Measurements from ENCODE around the gene OR2T11. TPM values are rescaled to one million over a fixed set of nuclear protein-coding genes. Genes with fewer than 3 reads are reported as not detected.

The OR2T11 gene
- total and polyA plus RNA-seq, 2 experiments from 2014 or later = not detected

DNA sequence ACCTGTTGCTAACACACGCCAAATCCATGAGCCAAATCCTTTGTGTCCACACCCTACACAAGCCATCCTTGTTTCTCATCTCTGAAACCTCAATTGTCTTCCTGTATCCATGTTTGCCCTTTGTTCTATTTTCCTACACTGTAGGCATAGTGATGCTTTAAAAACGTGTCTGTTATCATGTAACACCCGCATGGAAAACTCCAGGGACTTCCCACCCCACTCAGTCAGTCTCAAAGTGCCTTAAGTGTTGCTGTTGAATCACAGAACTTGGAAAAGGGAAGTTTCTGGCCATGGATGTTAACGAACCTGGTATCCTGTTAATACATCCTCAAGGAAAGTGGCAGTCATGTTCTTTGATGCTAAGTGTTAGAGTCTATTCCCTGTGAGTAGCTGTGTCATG, 9.7 kb downstream of the OR2T11 start:
- no peak overlapping the region for H3K27ac ChIP-seq
- no peak for DNase-seq (ENCODE audit: low read depth in 1 of 2, low spot score in 1 of 2)
- no peaks in the 10 kb centered on the region for H3K9me3 ChIP-seq (ENCODE audit: low read depth)

DNA sequence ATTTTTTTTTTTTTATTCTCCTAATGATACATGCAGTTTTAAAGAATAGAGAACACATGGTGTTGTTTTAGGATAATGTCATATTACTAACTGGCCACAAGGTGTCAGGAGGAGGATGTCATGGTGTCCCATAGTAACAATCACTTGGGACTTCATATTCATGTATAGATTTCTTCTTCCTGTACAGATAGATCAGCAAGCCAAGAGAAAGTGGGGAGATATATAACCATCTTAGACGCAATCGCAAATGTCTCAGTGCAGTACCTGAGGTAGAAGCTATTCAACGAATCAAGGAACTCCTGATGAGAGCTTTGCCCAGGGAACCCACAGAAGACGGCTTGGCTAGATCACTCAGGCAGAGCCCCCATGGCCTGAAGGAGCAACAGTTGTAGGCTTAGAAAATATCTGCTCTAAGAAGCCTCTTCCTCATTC, 12.3 kb downstream of the OR2T11 start:
- no peak overlapping the region for H3K4me3 ChIP-seq
- H3K27me3 ChIP-seq = no peaks in the 10 kb centered on the region
- H3K4me1 ChIP-seq (ENCODE audit: low read depth) = no peaks in the 10 kb centered on the region
- TF ChIP-seq, protein P1, sequence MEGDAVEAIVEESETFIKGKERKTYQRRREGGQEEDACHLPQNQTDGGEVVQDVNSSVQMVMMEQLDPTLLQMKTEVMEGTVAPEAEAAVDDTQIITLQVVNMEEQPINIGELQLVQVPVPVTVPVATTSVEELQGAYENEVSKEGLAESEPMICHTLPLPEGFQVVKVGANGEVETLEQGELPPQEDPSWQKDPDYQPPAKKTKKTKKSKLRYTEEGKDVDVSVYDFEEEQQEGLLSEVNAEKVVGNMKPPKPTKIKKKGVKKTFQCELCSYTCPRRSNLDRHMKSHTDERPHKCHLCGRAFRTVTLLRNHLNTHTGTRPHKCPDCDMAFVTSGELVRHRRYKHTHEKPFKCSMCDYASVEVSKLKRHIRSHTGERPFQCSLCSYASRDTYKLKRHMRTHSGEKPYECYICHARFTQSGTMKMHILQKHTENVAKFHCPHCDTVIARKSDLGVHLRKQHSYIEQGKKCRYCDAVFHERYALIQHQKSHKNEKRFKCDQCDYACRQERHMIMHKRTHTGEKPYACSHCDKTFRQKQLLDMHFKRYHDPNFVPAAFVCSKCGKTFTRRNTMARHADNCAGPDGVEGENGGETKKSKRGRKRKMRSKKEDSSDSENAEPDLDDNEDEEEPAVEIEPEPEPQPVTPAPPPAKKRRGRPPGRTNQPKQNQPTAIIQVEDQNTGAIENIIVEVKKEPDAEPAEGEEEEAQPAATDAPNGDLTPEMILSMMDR (IDR thresholded peaks at IDR 0.05; ENCODE audit: low read depth, low read length) = peak; percentile 42
- peak; percentile 0 to 42 for DNase-seq (ENCODE audit: low read depth in 1 of 2, low spot score in 1 of 2)
- no peaks in the 10 kb centered on the region for H3K36me3 ChIP-seq
- H3K9me3 ChIP-seq (ENCODE audit: low read depth) = no peaks in the 10 kb centered on the region
- no peak overlapping the region for H3K27ac ChIP-seq

More for the DNA sequence above, 9.7 kb downstream of the OR2T11 start:
- Histone ChIP-seq H3K27me3 (no peaks in the 10 kb centered on the region), H3K4me1 (ENCODE audit: low read depth) (no peaks in the 10 kb centered on the region), H3K4me3 (no peak overlapping the region), H3K36me3 (no peaks in the 10 kb centered on the region)
- TF ChIP-seq, protein P1 (IDR thresholded peaks at IDR 0.05; ENCODE audit: low read depth, low read length) = no peak

DNA sequence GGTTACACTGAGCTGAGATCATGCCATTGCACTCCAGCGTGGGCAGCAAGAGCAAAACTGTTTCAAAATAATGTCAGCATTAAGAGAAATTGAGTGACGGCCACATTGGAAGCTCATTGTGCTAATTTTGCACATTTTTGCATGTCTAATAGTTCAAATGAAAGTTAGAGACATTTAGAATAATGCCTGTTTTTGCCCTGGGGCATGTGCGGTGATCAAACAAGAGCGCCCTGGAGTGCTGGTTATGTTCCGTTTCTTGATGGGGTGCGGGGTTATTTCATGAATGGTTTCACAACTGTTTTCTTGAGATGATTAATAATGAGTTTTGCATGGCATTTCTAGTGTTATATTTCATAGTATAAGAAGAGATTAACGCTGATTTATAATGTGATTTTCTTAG, 13.1 kb downstream of the OR2T11 start:
- Histone ChIP-seq H3K36me3 (no peaks in the 10 kb centered on the region), H3K4me3 (no peak overlapping the region), H3K27ac (no peak overlapping the region), H3K4me1 (ENCODE audit: low read depth) (no peaks in the 10 kb centered on the region), H3K9me3 (ENCODE audit: low read depth) (no peaks in the 10 kb centered on the region), H3K27me3 (no peaks in the 10 kb centered on the region)
- TF ChIP-seq, protein P1 (IDR thresholded peaks at IDR 0.05; ENCODE audit: low read depth, low read length) = no peak
- DNase-seq (ENCODE audit: low read depth in 1 of 2, low spot score in 1 of 2) = no peak

DNA sequence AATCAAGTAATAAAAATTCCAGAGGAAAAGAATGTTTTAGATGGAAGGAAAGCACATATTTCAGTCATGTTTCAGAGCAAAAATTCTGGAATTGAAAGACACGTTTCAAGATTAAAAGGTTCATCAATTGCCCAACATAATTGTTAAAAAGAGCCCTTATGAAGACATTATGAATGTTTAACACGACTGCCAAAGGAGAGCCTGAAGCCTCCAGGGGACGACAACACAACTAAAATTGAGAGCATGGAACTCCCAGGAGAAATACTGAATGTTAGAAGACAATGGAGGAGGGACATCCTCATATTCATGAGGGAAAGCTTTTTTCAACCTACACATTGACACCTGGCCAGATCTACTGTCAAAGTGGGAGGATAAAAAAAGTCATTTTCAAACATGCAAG, 16.0 kb downstream of the OR2T11 start:
- H3K36me3 ChIP-seq = no peaks in the 10 kb centered on the region
- TF ChIP-seq, protein P1 (IDR thresholded peaks at IDR 0.05; ENCODE audit: low read depth, low read length) = peak; percentile 59
- no peaks in the 10 kb centered on the region for H3K9me3 ChIP-seq (ENCODE audit: low read depth)
- no peaks in the 10 kb centered on the region for H3K4me1 ChIP-seq (ENCODE audit: low read depth)
- no peak overlapping the region for H3K4me3 ChIP-seq
- peak in 1 of 2 donors; percentile 39 for DNase-seq (ENCODE audit: low read depth in 1 of 2, low spot score in 1 of 2)
- no peak overlapping the region for H3K27ac ChIP-seq
- no peaks in the 10 kb centered on the region for H3K27me3 ChIP-seq

DNA sequence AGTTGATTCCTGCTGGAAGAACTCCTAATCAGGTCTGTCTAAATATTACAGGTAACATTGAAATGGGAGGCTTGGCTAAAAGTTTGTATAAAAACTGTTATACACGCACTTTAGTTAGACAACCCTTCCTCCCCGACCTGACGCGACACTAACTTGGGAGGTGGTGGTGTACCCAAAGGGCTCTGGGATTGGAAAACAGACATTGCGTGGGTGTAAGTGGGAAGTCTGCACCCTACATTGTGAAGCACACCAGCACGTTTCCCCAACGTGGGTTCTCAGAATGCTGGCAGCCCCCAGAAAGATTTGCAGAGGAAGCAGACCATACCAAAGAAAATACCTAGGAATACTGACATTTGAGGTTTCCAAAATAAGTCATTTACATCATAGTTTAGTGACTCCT, 16.8 kb downstream of the OR2T11 start:
- no peaks in the 10 kb centered on the region for H3K4me1 ChIP-seq (ENCODE audit: low read depth)
- H3K27me3 ChIP-seq = no peaks in the 10 kb centered on the region
- H3K4me3 ChIP-seq = no peak overlapping the region
- TF ChIP-seq, protein P1 (IDR thresholded peaks at IDR 0.05; ENCODE audit: low read depth, low read length) = no peak
- no peaks in the 10 kb centered on the region for H3K36me3 ChIP-seq
- H3K9me3 ChIP-seq (ENCODE audit: low read depth) = no peaks in the 10 kb centered on the region
- no peak for DNase-seq (ENCODE audit: low read depth in 1 of 2, low spot score in 1 of 2)
- no peak overlapping the region for H3K27ac ChIP-seq

DNA sequence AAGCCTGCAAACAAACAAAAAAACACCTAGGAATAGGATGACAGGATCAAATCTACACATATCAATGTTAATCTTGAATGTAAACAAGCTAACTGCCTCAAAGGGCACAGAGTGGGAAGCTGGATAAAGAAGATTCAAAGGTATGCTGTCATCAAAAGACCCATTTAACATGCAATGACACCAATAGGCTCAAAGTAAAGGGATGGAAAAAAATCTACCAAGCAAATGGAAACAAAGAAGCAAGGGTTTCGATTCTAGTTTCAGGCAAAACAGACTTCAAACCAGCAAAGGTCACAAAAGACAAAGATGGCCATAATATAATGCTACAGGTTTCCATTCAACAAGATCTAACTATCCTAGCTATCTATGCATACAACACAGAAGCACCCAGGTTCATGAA, 21.1 kb downstream of the OR2T11 start:
- no peak for DNase-seq (ENCODE audit: low read depth in 1 of 2, low spot score in 1 of 2)
- Histone ChIP-seq H3K36me3 (no peaks in the 10 kb centered on the region), H3K4me3 (no peak overlapping the region), H3K4me1 (ENCODE audit: low read depth) (no peaks in the 10 kb centered on the region), H3K27ac (no peak overlapping the region), H3K9me3 (ENCODE audit: low read depth) (no peaks in the 10 kb centered on the region), H3K27me3 (no peaks in the 10 kb centered on the region)
- TF ChIP-seq, protein P1 (IDR thresholded peaks at IDR 0.05; ENCODE audit: low read depth, low read length) = no peak

All from cardiac muscle cell (in vitro differentiated cells and primary cell).